ENCODE measurements around the gene FAM217B.

DNA sequence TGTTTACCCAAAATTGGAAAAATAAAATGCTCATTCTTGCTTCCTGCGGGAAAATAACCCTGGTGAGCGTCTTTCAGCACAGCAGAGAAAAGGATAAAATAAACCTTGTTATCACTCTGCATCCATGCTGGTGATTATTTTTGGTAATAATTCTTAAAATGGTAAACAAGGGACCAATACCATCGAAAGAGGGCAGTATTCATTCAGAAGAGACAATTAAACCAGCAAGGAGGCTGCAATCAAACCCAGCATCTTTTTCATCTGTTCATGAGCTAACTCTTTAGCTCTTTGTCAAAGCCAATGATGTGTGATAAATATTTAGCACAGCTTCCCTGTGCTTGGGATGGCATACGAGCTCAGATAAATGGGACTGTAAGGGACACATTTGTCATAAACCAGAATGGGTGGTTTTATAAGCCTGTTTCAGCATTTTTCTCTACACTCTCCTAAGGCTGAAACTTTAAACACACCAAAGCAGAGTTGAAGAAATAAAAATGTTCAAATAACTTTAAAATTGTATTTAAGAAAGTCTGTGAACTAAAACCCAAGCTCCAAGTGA lies 52.4 kb downstream of the FAM217B start:
- TF ChIP-seq POLR2AphosphoS5 (IDR thresholded peaks at IDR 0.05) = no peak
- TF ChIP-seq, protein P1, sequence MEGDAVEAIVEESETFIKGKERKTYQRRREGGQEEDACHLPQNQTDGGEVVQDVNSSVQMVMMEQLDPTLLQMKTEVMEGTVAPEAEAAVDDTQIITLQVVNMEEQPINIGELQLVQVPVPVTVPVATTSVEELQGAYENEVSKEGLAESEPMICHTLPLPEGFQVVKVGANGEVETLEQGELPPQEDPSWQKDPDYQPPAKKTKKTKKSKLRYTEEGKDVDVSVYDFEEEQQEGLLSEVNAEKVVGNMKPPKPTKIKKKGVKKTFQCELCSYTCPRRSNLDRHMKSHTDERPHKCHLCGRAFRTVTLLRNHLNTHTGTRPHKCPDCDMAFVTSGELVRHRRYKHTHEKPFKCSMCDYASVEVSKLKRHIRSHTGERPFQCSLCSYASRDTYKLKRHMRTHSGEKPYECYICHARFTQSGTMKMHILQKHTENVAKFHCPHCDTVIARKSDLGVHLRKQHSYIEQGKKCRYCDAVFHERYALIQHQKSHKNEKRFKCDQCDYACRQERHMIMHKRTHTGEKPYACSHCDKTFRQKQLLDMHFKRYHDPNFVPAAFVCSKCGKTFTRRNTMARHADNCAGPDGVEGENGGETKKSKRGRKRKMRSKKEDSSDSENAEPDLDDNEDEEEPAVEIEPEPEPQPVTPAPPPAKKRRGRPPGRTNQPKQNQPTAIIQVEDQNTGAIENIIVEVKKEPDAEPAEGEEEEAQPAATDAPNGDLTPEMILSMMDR (IDR thresholded peaks at IDR 0.05) = no peak
- no peak for TF ChIP-seq POLR2A (IDR thresholded peaks at IDR 0.05)

Measured in sigmoid colon (tissue), 4 donors.